Uterus (tissue), 4 donors: Measurements from ENCODE around the gene DUS4L. TPM values are rescaled to one million over a fixed set of nuclear protein-coding genes. Genes with fewer than 3 reads are reported as not detected.
A peak's percentile ranks its signal among the peaks of the same experiment; 100 is the strongest.

Experiments
- DNase-seq, 2 donors: peaks; one replicate each; pipeline ENCODE4 v3.0.0-alpha.2; 2019 to 2020
- H3K27ac ChIP-seq, 2 donors: fragments of 200-600 bp; sonication (generic); 1 replicate in 1 of 2; 2 replicates in 1 of 2; pipeline ENCODE4 v1.5.1; 2016 to 2018
- H3K27me3 ChIP-seq, 2 donors: fragments of 200-600 bp; sonication (generic); one replicate each; pipeline ENCODE4 v1.5.1; 2018 to 2019; ENCODE audit warnings: control low read depth in 1 of 2
- H3K36me3 ChIP-seq, 2 donors: fragments of 200-600 bp; sonication (generic); one replicate each; pipeline ENCODE4 v1.5.1; 2019; ENCODE audit warnings: control low read depth in 1 of 2
- H3K4me1 ChIP-seq, 2 donors: fragments of 200-600 bp; sonication (generic); one replicate each; pipeline ENCODE4 v1.5.1; 2018 to 2019; ENCODE audit warnings: control low read depth in 1 of 2
- H3K4me3 ChIP-seq, 2 donors: fragments of 200-600 bp; sonication (generic); 1 replicate in 1 of 2; 2 replicates in 1 of 2; pipeline ENCODE4 v1.5.1; 2018 to 2019; ENCODE audit warnings: mild to moderate bottlenecking in 1 of 2
- H3K9me3 ChIP-seq, 2 donors: fragments of 200-600 bp; sonication (generic); one replicate each; pipeline ENCODE4 v1.5.1; 2019; ENCODE audit warnings: control low read depth in 1 of 2
- POLR2A ChIP-seq, 2 donors: fragments of 450-650 bp; IDR thresholded peaks; one replicate each; pipeline ENCODE4 v1.6.1; 2016; ENCODE audit warnings: antibody characterized with exemption in 2 of 2, mild to moderate bottlenecking in 1 of 2, moderate library complexity in 1 of 2
- intact Hi-C: fragments of 100-400 bp; cut with DNase I; formaldehyde crosslinking; loops from one replicate; pipeline ENCODE4 v1.15.1; 2023; ENCODE audit warnings: low total_unique reads
- total RNA-seq, 4 donors: library from RNA; depleted of rRNA in 3 of 4; stranded (reverse); fragments of >200 nt in 3 of 4; gene quantifications; one replicate each; pipeline versions ENCODE4 v1.1.0 to v1.2.4, GENCODE V29; 2014 to 2023
- TF ChIP-seq, protein P1 (sequence below), 4 experiments: fragments of 200-600 bp in 2 of 4; fragments of 450-650 bp in 2 of 4; sonication (generic) in 2 of 4; IDR thresholded peaks; one replicate each; pipeline ENCODE4 v1.5.1; 2016 to 2019; ENCODE audit warnings: antibody characterized with exemption in 4 of 4, mild to moderate bottlenecking in 2 of 4, moderate library complexity in 1 of 4
- donor health status: DM: yes; HTN: yes; CAD: no.

The DUS4L gene
- total RNA-seq, 4 donors from 2014 or later: 5.4 to 16.8 (median 10.0) TPM; not detected in 1

DNA sequence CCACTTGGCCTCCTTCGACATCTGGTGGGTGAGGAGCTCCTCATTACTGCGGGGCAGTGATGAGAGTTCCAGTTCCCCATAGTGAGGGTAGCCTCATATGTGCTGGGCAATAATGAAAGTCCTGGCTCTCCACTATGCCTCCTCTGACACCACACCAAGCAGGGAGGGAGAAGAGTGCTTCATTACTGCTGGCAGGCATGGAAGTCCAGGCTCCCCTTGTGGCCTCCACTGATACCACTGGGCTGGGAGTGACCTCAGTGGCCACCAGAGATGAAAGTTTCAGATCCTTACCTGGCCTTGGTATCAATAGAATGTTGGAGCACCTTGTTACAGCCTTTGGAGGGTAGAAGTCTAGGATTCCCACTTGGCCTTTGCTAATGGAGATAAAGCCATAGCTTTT is 6.5 kb downstream of the DUS4L start:
- no peaks in the 10 kb centered on the region for H3K9me3 ChIP-seq
- TF ChIP-seq, protein P1, sequence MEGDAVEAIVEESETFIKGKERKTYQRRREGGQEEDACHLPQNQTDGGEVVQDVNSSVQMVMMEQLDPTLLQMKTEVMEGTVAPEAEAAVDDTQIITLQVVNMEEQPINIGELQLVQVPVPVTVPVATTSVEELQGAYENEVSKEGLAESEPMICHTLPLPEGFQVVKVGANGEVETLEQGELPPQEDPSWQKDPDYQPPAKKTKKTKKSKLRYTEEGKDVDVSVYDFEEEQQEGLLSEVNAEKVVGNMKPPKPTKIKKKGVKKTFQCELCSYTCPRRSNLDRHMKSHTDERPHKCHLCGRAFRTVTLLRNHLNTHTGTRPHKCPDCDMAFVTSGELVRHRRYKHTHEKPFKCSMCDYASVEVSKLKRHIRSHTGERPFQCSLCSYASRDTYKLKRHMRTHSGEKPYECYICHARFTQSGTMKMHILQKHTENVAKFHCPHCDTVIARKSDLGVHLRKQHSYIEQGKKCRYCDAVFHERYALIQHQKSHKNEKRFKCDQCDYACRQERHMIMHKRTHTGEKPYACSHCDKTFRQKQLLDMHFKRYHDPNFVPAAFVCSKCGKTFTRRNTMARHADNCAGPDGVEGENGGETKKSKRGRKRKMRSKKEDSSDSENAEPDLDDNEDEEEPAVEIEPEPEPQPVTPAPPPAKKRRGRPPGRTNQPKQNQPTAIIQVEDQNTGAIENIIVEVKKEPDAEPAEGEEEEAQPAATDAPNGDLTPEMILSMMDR (IDR thresholded peaks at IDR 0.05): no peak
- TF ChIP-seq POLR2A (IDR thresholded peaks at IDR 0.05): no peak
- H3K27ac ChIP-seq: no peak overlapping the region
- intact Hi-C loops: no loop called here
- H3K27me3 ChIP-seq: no peaks in the 10 kb centered on the region
- DNase-seq: no peak
- H3K4me3 ChIP-seq: no peak overlapping the region
- no peaks in the 10 kb centered on the region for H3K36me3 ChIP-seq
- peaks cover 0 to 1% of the 10 kb centered on the region in 2 donors for H3K4me1 ChIP-seq

DNA sequence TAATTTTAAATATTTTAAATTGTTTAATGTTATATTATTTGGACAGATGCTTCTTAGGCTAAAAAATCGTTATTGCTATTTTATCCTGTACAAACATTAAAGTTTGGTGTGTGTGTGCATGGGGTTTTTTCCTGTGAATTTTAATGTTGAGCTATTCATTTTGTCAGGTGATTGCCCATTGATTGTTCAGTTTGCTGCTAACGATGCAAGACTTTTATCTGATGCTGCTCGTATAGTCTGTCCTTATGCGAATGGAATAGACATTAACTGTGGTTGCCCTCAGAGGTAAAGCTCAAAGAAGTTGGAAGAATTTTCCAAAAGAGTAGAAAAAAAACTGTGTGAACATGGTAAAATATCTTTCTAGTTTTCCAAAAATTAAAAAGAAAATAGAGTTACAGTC is 9.8 kb downstream of the DUS4L start:
- no peak overlapping the region for H3K4me3 ChIP-seq
- intact Hi-C loops: no loop called here

DNA sequence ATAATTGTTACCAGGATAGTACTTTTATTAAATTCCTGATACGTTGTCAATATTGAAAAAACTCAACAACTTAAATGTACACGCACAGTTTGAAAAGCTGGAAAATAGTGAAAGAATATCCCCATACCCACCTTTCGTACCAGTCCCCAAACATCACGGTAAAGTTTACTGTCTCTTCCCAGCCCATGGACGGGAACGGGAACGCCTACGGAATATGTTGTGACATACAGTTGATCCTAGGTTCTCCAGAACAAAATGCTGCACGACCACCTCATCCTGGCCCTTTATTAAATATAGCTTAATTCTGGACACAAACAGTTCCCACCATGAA is 15.7 kb downstream of the DUS4L start:
- peak overlapping the region; percentile 92 to 97 for H3K27ac ChIP-seq
- H3K36me3 ChIP-seq: no peaks in the 10 kb centered on the region
- H3K27me3 ChIP-seq: no peaks in the 10 kb centered on the region
- no peak for DNase-seq
- no peak for TF ChIP-seq POLR2A (IDR thresholded peaks at IDR 0.05)
- TF ChIP-seq, protein P1 (IDR thresholded peaks at IDR 0.05): no peak
- H3K9me3 ChIP-seq: no peaks in the 10 kb centered on the region
- intact Hi-C loops: no loop called here
- peak overlapping the region; percentile 65 to 74 for H3K4me3 ChIP-seq
- H3K4me1 ChIP-seq: no peaks in the 10 kb centered on the region

More for the DNA sequence above, 9.8 kb downstream of the DUS4L start:
- H3K9me3 ChIP-seq: no peaks in the 10 kb centered on the region
- TF ChIP-seq POLR2A (IDR thresholded peaks at IDR 0.05): no peak
- TF ChIP-seq, protein P1 (IDR thresholded peaks at IDR 0.05): no peak
- no peaks in the 10 kb centered on the region for H3K27me3 ChIP-seq
- no peak for DNase-seq
- H3K4me1 ChIP-seq: no peaks in the 10 kb centered on the region
- no peak overlapping the region for H3K27ac ChIP-seq
- H3K36me3 ChIP-seq: no peaks in the 10 kb centered on the region

DNA sequence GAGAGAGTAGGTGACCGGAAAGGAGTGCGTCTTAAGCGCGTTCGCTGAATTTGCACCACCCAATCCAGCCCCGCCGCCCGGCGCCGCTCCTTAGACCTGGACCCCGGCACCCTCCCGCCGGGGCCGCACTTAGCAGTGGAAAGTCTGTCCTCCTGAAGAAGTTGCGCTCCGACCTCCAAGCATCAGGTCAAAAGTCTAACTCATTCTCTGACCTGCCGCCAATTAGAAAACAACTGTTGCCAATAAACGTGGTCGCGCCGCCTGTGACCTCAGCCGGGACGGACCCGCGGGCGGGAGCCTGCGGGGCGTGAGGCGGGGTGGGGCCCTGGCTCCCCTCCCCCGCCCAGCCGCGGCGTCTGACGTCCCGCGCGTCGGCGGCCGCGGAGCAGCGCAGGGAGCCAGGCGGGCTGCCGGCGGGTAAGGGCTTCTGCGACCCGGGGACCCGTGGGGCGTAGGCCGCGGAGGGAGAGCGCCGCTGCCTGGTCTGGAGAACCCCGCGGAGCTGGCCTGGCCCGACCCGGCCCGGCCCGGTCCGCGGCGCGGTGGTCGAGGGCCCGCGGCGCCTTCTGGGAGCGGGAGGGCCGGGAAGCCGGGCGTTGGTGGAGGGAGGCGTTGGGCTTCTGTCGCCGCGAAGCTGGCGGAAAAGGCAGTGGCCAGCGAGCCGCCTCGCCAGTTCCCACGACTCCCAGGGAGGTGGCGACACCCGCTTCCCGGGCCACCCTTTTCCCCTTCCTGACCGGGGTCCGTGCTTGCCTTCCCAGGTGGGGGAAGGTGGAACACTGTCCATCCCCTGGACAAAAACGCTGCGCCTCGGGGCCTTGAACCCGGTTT is 16.3 kb downstream of the DUS4L start, which contains the start of gene BCAP29:
Gene BCAP29, plus strand, starts transcription at position 362 of the 831 bp plus-strand sequence. CDS start 527 bp downstream, outside the sequence.
- DNase-seq: peak; percentile 65 to 70
- H3K27ac ChIP-seq: peak within 1 kb of the TSS; percentile 92 to 97
- no peaks in the 10 kb centered on the region for H3K36me3 ChIP-seq
- peak; percentile 61 to 93 for TF ChIP-seq POLR2A (IDR thresholded peaks at IDR 0.05)
- TF ChIP-seq, protein P1 (IDR thresholded peaks at IDR 0.05): peak in 2 of 4 experiments; percentile 6 to 14
- intact Hi-C loops: no loop called here
- peak within 1 kb of the TSS; percentile 65 to 74 for H3K4me3 ChIP-seq
- H3K4me1 ChIP-seq: no peaks in the 10 kb centered on the region
- no peaks in the 10 kb centered on the region for H3K27me3 ChIP-seq
- H3K9me3 ChIP-seq: no peaks in the 10 kb centered on the region

DNA sequence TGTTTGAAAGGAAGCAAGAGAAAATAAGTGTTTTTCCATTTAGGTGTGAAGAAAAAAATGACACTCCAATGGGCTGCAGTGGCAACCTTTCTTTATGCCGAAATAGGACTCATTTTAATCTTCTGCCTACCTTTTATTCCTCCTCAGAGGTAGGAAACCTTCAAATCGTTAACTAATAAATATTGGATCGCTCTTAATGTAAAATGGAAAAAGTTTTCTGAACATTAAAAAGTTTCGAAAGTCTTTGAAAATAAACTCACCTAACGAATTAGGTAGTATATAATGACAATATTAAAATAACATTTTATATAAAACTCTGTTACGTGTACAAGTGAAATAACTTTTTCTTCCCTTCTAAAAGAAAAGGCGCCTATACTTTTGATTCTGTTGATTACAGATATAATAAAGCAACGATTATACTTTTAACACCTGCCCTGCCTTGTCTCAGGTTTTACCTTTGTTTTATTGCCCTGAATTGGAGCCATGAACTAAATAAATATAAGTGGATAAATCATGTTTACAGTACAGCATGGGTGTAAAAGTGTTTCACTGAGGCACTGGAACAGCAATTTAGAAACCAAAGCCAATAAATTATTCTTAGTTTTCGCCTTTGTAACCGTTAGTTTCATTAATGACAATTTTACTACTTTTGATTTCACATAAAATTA is 17.1 kb downstream of the DUS4L start:
- H3K27ac ChIP-seq: peak overlapping the region; percentile 92 to 97
- intact Hi-C loops: no loop called here
- H3K36me3 ChIP-seq: no peaks in the 10 kb centered on the region
- TF ChIP-seq, protein P1 (IDR thresholded peaks at IDR 0.05): peak in 1 of 4 experiments; percentile 4
- TF ChIP-seq POLR2A (IDR thresholded peaks at IDR 0.05): no peak
- peak overlapping the region; percentile 65 to 74 for H3K4me3 ChIP-seq
- DNase-seq: no peak
- H3K9me3 ChIP-seq: no peaks in the 10 kb centered on the region
- H3K27me3 ChIP-seq: no peaks in the 10 kb centered on the region
- no peaks in the 10 kb centered on the region for H3K4me1 ChIP-seq
